Measurements from ENCODE around the gene TBX10.
"Not testable (repeated sequence)": the region's sequence is repeated elsewhere in the genome, so short reads cannot be mapped to it uniquely, and the experiment has no call there.

Gene TBX10

GRCh38 chr11:67640758-67641337 lies 1.3 kb upstream of the TBX10 start:
- Histone ChIP-seq H3K4me3 (ENCODE audit: low read depth in 1 of 2, low read length in 1 of 2) (no peak overlapping the region), H3K36me3 (no peaks in the 10 kb centered on the region), H3K9me3 (no peaks in the 10 kb centered on the region), H3K27me3 (peaks cover 13% of the 10 kb centered on the region), H3K4me1 (ENCODE audit: control insufficient read depth in 1 of 2, insufficient read depth in 1 of 2, low read depth in 1 of 2, low read length in 1 of 2) (no peaks in the 10 kb centered on the region), H3K27ac (no peak overlapping the region)
- TF ChIP-seq CTCF (IDR thresholded peaks at IDR 0.05) = no peak

GRCh38 chr11:67640021-67640757 lies 626 bp upstream of the TBX10 start:
- H3K4me1 ChIP-seq (ENCODE audit: control insufficient read depth in 1 of 2, insufficient read depth in 1 of 2, low read depth in 1 of 2, low read length in 1 of 2) = no peaks in the 10 kb centered on the region
- H3K27ac ChIP-seq = no peak overlapping the region
- H3K4me3 ChIP-seq (ENCODE audit: low read depth in 1 of 2, low read length in 1 of 2) = no peak overlapping the region
- peaks cover 13% of the 10 kb centered on the region for H3K27me3 ChIP-seq
- no peaks in the 10 kb centered on the region for H3K9me3 ChIP-seq
- no peaks in the 10 kb centered on the region for H3K36me3 ChIP-seq
- no peak for TF ChIP-seq CTCF (IDR thresholded peaks at IDR 0.05)

GRCh38 chr11:67638535-67639437 lies 777 bp downstream of the TBX10 start:
- peaks cover 13% of the 10 kb centered on the region for H3K27me3 ChIP-seq
- no peaks in the 10 kb centered on the region for H3K9me3 ChIP-seq
- no peak overlapping the region for H3K4me3 ChIP-seq (ENCODE audit: low read depth in 1 of 2, low read length in 1 of 2)
- no peaks in the 10 kb centered on the region for H3K4me1 ChIP-seq (ENCODE audit: control insufficient read depth in 1 of 2, insufficient read depth in 1 of 2, low read depth in 1 of 2, low read length in 1 of 2)
- no peaks in the 10 kb centered on the region for H3K36me3 ChIP-seq
- H3K27ac ChIP-seq = no peak overlapping the region
- no peak for TF ChIP-seq CTCF (IDR thresholded peaks at IDR 0.05)

- H3K4me1 ChIP-seq (ENCODE audit: control insufficient read depth in 1 of 2, insufficient read depth in 1 of 2, low read depth in 1 of 2, low read length in 1 of 2); H3K27ac ChIP-seq; H3K36me3 ChIP-seq; H3K9me3 ChIP-seq; H3K4me3 ChIP-seq (ENCODE audit: low read depth in 1 of 2, low read length in 1 of 2): not testable (repeated sequence)
- H3K27me3 ChIP-seq = peaks cover 13% of the 10 kb centered on the region
Observed at GRCh38 chr11:67637441-67637840, 2.1 kb downstream of the TBX10 start.

GRCh38 chr11:67636962-67637361 lies 2.6 kb downstream of the TBX10 start:
- no peaks in the 10 kb centered on the region for H3K4me1 ChIP-seq (ENCODE audit: control insufficient read depth in 1 of 2, insufficient read depth in 1 of 2, low read depth in 1 of 2, low read length in 1 of 2)
- H3K27me3 ChIP-seq = peaks cover 13% of the 10 kb centered on the region
- no peak overlapping the region for H3K27ac ChIP-seq
- H3K9me3 ChIP-seq = no peaks in the 10 kb centered on the region
- TF ChIP-seq CTCF (IDR thresholded peaks at IDR 0.05) = no peak
- H3K4me3 ChIP-seq (ENCODE audit: low read depth in 1 of 2, low read length in 1 of 2) = no peak overlapping the region
- no peaks in the 10 kb centered on the region for H3K36me3 ChIP-seq

GRCh38 chr11:67635231-67635521 lies 4.4 kb downstream of the TBX10 start:
- peaks cover 7 to 8% of the 10 kb centered on the region in 2 experiments for H3K4me1 ChIP-seq (ENCODE audit: control insufficient read depth in 1 of 2, insufficient read depth in 1 of 2, low read depth in 1 of 2, low read length in 1 of 2)
- H3K27me3 ChIP-seq = peaks cover 13% of the 10 kb centered on the region
- H3K4me3 ChIP-seq (ENCODE audit: low read depth in 1 of 2, low read length in 1 of 2) = no peak overlapping the region
- no peaks in the 10 kb centered on the region for H3K9me3 ChIP-seq
- H3K27ac ChIP-seq = no peak overlapping the region
- H3K36me3 ChIP-seq = no peaks in the 10 kb centered on the region
- no peak for TF ChIP-seq CTCF (IDR thresholded peaks at IDR 0.05)

Data from neutrophil (primary cell).